ENCODE measurements around the gene ADAMTSL1. TPM values are rescaled to one million over a fixed set of nuclear protein-coding genes. Genes with fewer than 3 reads are reported as not detected.

ADAMTSL1 gene
- total and polyA plus RNA-seq, 2 of the 8 experiments (the other 6 are each of a cell fraction or from before 2014, with no cell fraction given) = 0.84 to 1.1 TPM

- Histone ChIP-seq H2AK5ac (ENCODE audit: low read depth, low read length) (no peak overlapping the region), H3K56ac (replicated peaks; ENCODE audit: insufficient read length, low read depth, low read length) (no peak overlapping the region), H3K4me3 (ENCODE audit: extremely low read depth in 1 of 4, insufficient read depth in 2 of 4, low read depth in 3 of 4, low read length in 4 of 4) (no peak overlapping the region), H3K79me2 (ENCODE audit: control insufficient read depth in 1 of 2, insufficient read depth in 2 of 2, low read length in 2 of 2) (no peaks in the 10 kb centered on the region), H4K8ac (ENCODE audit: extremely low read depth, insufficient read depth, low read length) (no peak overlapping the region), H3K23me2 (ENCODE audit: low read depth, low read length) (no peaks in the 10 kb centered on the region), H3K4me1 (replicated peaks in 1 of 4; ENCODE audit: control insufficient read depth in 3 of 4, insufficient read depth in 4 of 4, low read length in 3 of 4) (no peaks in the 10 kb centered on the region), H3K79me1 (ENCODE audit: low read depth, low read length) (no peaks in the 10 kb centered on the region), H3K14ac (ENCODE audit: insufficient read length) (no peak overlapping the region), H3K27me3 (replicated peaks in 1 of 4; ENCODE audit: control insufficient read depth in 3 of 4, extremely low read depth in 1 of 4, insufficient read depth in 3 of 4, low read length in 3 of 4) (no peaks in the 10 kb centered on the region), H2BK120ac (replicated peaks; ENCODE audit: low read depth, low read length) (no peak overlapping the region), H3K27ac (ENCODE audit: low read depth, low read length) (no peak overlapping the region), H3K9ac (replicated peaks in 1 of 4; ENCODE audit: extremely low read depth in 1 of 4, low read depth in 3 of 4, low read length in 3 of 4) (no peak overlapping the region), H4K5ac (ENCODE audit: insufficient read length, low read depth, low read length) (no peak overlapping the region), H4K20me1 (replicated peaks in 1 of 2; ENCODE audit: control insufficient read depth in 1 of 2, insufficient read depth in 2 of 2, low read length in 2 of 2) (no peaks in the 10 kb centered on the region), H2BK12ac (ENCODE audit: low read depth, low read length) (no peak overlapping the region), H2BK15ac (ENCODE audit: low read length) (no peak overlapping the region), H2BK20ac (ENCODE audit: low read length) (no peak overlapping the region), H4K91ac (replicated peaks; ENCODE audit: insufficient read length, low read length) (no peak overlapping the region), H3K4me2 (ENCODE audit: insufficient read depth in 1 of 2, low read depth in 2 of 2, low read length in 2 of 2) (no peak overlapping the region), H3K4ac (replicated peaks; ENCODE audit: insufficient read length, low read depth, low read length) (no peak overlapping the region), H3K9me3 (ENCODE audit: insufficient read depth in 2 of 2, low read depth in 1 of 2, low read length in 1 of 2) (no peaks in the 10 kb centered on the region), H2AFZ (ENCODE audit: low read length) (no peak overlapping the region), H3K18ac (ENCODE audit: extremely low read depth, low read length) (no peak overlapping the region), H3K23ac (ENCODE audit: insufficient read length) (no peak overlapping the region), H2BK5ac (ENCODE audit: low read depth, low read length) (no peak overlapping the region), H3K36me3 (ENCODE audit: control insufficient read depth in 2 of 4, insufficient read depth in 4 of 4, low read length in 3 of 4) (no peaks in the 10 kb centered on the region)
- FAIRE-seq (no peak), DNase-seq (ENCODE audit: low read depth in 1 of 2, low spot score in 2 of 2) (no peak)
- WGBS, 2 experiments (ENCODE audit: extremely low coverage in 1 of 2, insufficient coverage in 1 of 2, insufficient read length in 1 of 2, insufficient replicate concordance in 2 of 2, low coverage in 1 of 2, low lambda C conversion rate in 2 of 2, missing lambda C conversion rate in 1 of 2) = 92% methylated on average over 2 of the region's 2 CpGs; no CpG with 5 or more reads in 1 of the 2 experiments
- POLR2A ChIA-PET (ENCODE audit: partially characterized antibody) = interaction anchor here (0.6 kb wide), 1 partner anchor 266 kb away, joined by 3 read pairs; no protein-coding TSS in a partner anchor
- no peak for TF ChIP-seq SIX5 (IDR thresholded peaks at IDR 0.05; ENCODE audit: low read depth, low read length)
- TF ChIP-seq SP2 (IDR thresholded peaks at IDR 0.05; ENCODE audit: low read length) = no peak
- no peak for TF ChIP-seq RAD21 (IDR thresholded peaks at IDR 0.05 in 1 of 2, conservative IDR thresholded peaks at IDR 0.05 in 1 of 2; ENCODE audit: low read depth in 2 of 2, low read length in 2 of 2)
- no peak for TF ChIP-seq ZNF274 (IDR thresholded peaks at IDR 0.05; ENCODE audit: borderline replicate concordance, extremely low read depth, low read length)
- no peak for TF ChIP-seq JUN (IDR thresholded peaks at IDR 0.05; ENCODE audit: low read depth, low read length)
- CTCF ChIA-PET (ENCODE audit: partially characterized antibody) = interaction anchor here (1.0 to 1.4 kb wide), 3 partner anchors 8 to 24 kb away, joined by 3 to 5 read pairs (median 3); no protein-coding TSS in a partner anchor
Observed at GRCh38 chr9:18785604-18786003, 311.7 kb downstream of the ADAMTSL1 start.

All from H1 (cell line).